GM10266 (cell line): Measurements from ENCODE around the gene CFAP119.

ENCODE experiments used
- DNase-seq: peaks from one replicate; pipeline ENCODE4 v3.0.0; 2012; ENCODE audit errors: extremely low spot score
- CTCF ChIP-seq: IDR thresholded peaks from 2 replicates; pipeline ENCODE4 v1.5.1; 2012; ENCODE audit warnings: mild to moderate bottlenecking, low read depth; ENCODE audit not compliant: control insufficient read depth, insufficient read depth; ENCODE audit errors: missing control alignments

CFAP119 gene

GRCh38 chr16:30731411-30731810 is 30.5 kb downstream of the CFAP119 start:
- DNase-seq, result no peak
- no peak for TF ChIP-seq CTCF

DNA sequence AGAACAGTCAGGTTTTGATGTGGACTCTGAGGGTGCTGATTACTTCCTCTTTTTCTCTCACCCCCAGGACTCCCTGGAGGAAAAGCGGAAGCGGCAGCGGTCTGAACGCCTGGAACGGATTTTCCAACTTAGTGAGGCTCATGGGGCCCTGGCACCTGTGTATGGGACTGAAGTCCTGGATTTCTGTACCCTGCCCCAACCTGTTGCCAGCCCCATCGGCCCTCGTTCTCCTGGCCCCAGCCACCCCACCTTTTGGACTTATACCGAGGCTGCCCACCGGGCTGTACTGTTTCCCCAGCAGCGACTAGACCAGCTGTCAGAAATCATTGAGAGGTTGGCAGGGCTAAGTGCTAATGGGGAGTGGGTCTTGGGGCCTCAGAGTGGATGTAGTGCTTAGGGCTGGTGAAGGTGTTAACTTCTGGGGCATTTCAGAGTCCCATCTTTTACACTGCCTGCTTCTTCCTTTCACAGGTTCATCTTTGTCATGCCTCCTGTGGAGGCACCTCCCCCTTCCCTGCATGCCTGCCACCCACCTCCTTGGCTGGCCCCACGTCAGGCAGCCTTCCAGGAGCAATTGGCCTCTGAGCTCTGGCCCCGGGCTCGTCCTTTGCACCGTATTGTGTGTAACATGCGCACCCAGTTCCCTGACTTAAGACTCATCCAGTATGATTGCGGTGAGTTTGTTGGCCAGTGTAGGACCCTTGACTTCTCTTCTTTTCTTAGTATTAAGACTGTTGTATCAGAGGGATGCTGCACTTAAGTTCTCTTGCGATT is 32.8 kb downstream of the CFAP119 start:
- no peak for TF ChIP-seq CTCF
- DNase-seq, result no peak

DNA sequence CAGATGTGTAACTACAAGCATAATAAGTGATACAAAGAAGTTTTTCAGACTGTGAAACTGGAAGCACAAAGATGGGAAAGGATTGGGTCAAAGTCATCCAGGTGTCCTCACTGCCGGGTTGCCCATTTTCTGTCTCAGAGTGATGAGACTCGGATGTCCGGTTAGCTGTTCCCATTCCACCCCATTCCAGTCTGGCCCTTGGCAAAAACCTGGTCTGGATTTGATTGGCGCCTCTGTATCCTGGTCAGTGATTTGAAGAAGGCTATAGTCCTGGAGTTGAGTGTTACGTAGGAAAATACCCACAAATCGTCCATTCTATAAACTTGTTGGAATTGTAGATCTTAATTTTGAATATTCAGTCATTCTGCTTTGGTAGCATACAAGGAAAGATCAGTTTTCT is 33.5 kb downstream of the CFAP119 start:
- no peak for DNase-seq
- no peak for TF ChIP-seq CTCF

- no peak for TF ChIP-seq CTCF
- no peak for DNase-seq
These were observed 36.5 kb downstream of the CFAP119 start for GRCh38 chr16:30725418-30725792.

GRCh38 chr16:30724641-30725417 is 37.0 kb downstream of the CFAP119 start:
- no peak for DNase-seq
- no peak for TF ChIP-seq CTCF

DNA sequence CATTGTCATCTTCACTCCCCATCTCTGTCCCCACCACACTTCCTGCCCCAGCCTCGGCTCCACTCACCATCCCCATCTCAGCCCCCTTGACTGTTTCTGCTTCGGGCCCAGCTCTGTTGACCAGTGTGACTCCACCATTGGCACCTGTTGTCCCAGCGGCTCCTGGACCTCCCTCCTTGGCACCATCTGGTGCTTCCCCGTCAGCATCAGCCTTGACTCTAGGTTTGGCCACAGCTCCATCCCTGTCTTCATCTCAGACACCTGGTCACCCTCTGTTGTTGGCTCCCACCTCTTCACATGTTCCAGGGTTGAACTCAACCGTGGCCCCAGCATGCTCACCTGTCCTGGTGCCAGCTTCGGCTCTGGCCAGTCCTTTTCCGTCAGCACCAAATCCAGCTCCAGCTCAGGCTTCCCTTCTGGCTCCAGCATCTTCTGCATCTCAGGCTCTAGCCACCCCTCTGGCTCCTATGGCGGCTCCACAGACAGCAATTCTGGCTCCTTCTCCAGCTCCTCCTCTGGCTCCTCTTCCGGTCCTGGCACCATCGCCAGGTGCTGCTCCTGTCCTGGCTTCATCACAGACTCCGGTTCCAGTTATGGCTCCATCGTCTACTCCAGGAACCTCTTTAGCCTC is 38.0 kb downstream of the CFAP119 start:
- DNase-seq, result no peak
- TF ChIP-seq CTCF, result no peak
